ENCODE measurements around the gene CORO6. TPM values are rescaled to one million over a fixed set of nuclear protein-coding genes. Genes with fewer than 3 reads are reported as not detected.

CORO6 gene
- polyA plus RNA-seq, 1 donor (not counting 4 experiments of a cell fraction or from before 2014, with no cell fraction given) = 20.5 TPM

DNA sequence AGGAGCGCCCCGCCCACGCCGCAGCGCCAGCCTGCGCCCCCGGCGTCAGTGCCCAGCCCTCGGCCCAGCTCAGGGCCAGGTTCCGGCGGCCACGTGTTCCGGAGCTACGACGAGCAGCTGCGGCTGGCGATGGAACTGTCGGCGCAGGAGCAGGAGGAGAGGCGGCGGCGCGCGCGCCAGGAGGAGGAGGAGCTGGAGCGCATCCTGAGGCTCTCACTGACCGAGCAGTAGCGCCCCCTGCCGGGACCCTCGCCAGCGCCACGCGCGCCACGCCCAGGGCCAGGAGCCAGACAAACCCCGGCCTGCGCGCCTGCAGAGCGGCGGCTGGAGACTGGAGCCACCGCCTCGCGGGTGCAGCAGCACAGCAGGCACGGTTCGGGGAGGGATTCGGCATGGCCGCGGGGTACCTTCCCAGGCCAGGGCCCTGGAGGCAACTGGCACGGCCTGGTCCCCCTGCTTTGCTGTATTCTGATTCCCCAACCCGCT, 9.3 kb downstream of the CORO6 start:
- Histone ChIP-seq H3K4me3 (ENCODE audit: control insufficient read depth in 2 of 3, extremely low read depth in 1 of 3, insufficient read depth in 2 of 3, low read depth in 1 of 3, low read length in 3 of 3) (peak overlapping the region in 1 of 3 experiments; percentile 52), H3K36me3 (ENCODE audit: control insufficient read depth in 2 of 2, extremely low read depth in 1 of 2, insufficient read depth in 2 of 2, low read length in 2 of 2) (no peaks in the 10 kb centered on the region), H3K27me3 (ENCODE audit: control insufficient read depth, extremely low read depth, insufficient read depth, low read length) (no peaks in the 10 kb centered on the region), H3K9ac (ENCODE audit: control insufficient read depth, extremely low read depth, insufficient read depth, low read length) (peak overlapping the region; percentile 40), H3K4me1 (ENCODE audit: control insufficient read depth, extremely low read depth, insufficient read depth, low read length) (peaks cover 40% of the 10 kb centered on the region), H2AFZ (ENCODE audit: control insufficient read depth, low read length) (no peak overlapping the region), H3K9me3 (ENCODE audit: control insufficient read depth, low read depth, low read length) (no peaks in the 10 kb centered on the region), H3K27ac (ENCODE audit: control insufficient read depth, insufficient read depth, low read length) (no peak overlapping the region), H3K9me1 (ENCODE audit: control insufficient read depth, extremely low read depth, insufficient read depth, low read length) (no peaks in the 10 kb centered on the region), H3K4me2 (ENCODE audit: control insufficient read depth, extremely low read depth, insufficient read depth, low read depth, low read length) (peak overlapping the region; percentile 65), H4K20me1 (ENCODE audit: control insufficient read depth, extremely low read depth, insufficient read depth, low read length) (no peaks in the 10 kb centered on the region), H3K79me2 (ENCODE audit: control insufficient read depth, insufficient read depth, low read length) (no peaks in the 10 kb centered on the region)
- FAIRE-seq = no peak
- DNase-seq (ENCODE audit: low read depth, low spot score) = no peak
- peak; percentile 53 to 83 (median 79) for TF ChIP-seq CTCF (optimal IDR thresholded peaks at IDR 0.05 in 1 of 3, IDR thresholded peaks at IDR 0.05 in 1 of 3, conservative IDR thresholded peaks at IDR 0.05 in 1 of 3; ENCODE audit: extremely low read depth in 1 of 3, insufficient read depth in 2 of 3, low read length in 3 of 3)
- TF ChIP-seq EZH2 (IDR thresholded peaks at IDR 0.05; ENCODE audit: low read length) = no peak
- dilution Hi-C loops (cut with MboI; ENCODE audit: extremely low pct_ligation_motif_present, low sequenced_read_pairs) = no loop called here

- H2AFZ ChIP-seq (ENCODE audit: control insufficient read depth, low read length) = no peak overlapping the region
- FAIRE-seq (no peak), DNase-seq (ENCODE audit: low read depth, low spot score) (no peak)
- H3K4me1 ChIP-seq (ENCODE audit: control insufficient read depth, extremely low read depth, insufficient read depth, low read length) = peaks cover 37% of the 10 kb centered on the region
- H3K9me3 ChIP-seq (ENCODE audit: control insufficient read depth, low read depth, low read length) = no peaks in the 10 kb centered on the region
- no peaks in the 10 kb centered on the region for H3K36me3 ChIP-seq (ENCODE audit: control insufficient read depth in 2 of 2, extremely low read depth in 1 of 2, insufficient read depth in 2 of 2, low read length in 2 of 2)
- H3K9ac ChIP-seq (ENCODE audit: control insufficient read depth, extremely low read depth, insufficient read depth, low read length) = no peak overlapping the region
- no peaks in the 10 kb centered on the region for H3K79me2 ChIP-seq (ENCODE audit: control insufficient read depth, insufficient read depth, low read length)
- no peaks in the 10 kb centered on the region for H4K20me1 ChIP-seq (ENCODE audit: control insufficient read depth, extremely low read depth, insufficient read depth, low read length)
- no peak overlapping the region for H3K4me3 ChIP-seq (ENCODE audit: control insufficient read depth in 2 of 3, extremely low read depth in 1 of 3, insufficient read depth in 2 of 3, low read depth in 1 of 3, low read length in 3 of 3)
- no peak overlapping the region for H3K4me2 ChIP-seq (ENCODE audit: control insufficient read depth, extremely low read depth, insufficient read depth, low read depth, low read length)
- no peaks in the 10 kb centered on the region for H3K27me3 ChIP-seq (ENCODE audit: control insufficient read depth, extremely low read depth, insufficient read depth, low read length)
- H3K27ac ChIP-seq (ENCODE audit: control insufficient read depth, insufficient read depth, low read length) = no peak overlapping the region
- TF ChIP-seq EZH2 (IDR thresholded peaks at IDR 0.05; ENCODE audit: low read length) = no peak
- TF ChIP-seq CTCF (optimal IDR thresholded peaks at IDR 0.05 in 1 of 3, IDR thresholded peaks at IDR 0.05 in 1 of 3, conservative IDR thresholded peaks at IDR 0.05 in 1 of 3; ENCODE audit: extremely low read depth in 1 of 3, insufficient read depth in 2 of 3, low read length in 3 of 3) = no peak
- H3K9me1 ChIP-seq (ENCODE audit: control insufficient read depth, extremely low read depth, insufficient read depth, low read length) = no peaks in the 10 kb centered on the region
- dilution Hi-C loops (cut with MboI; ENCODE audit: extremely low pct_ligation_motif_present, low sequenced_read_pairs) = no loop called here
Measured at GRCh38 chr17:29612404-29613280, 10.1 kb downstream of the CORO6 start.

All from keratinocyte (primary cell).